Spleen (tissue), 11 donors: Measurements from ENCODE around the gene TTC29. TPM values are rescaled to one million over a fixed set of nuclear protein-coding genes. Genes with fewer than 3 reads are reported as not detected.
"Not testable (repeated sequence)": the region's sequence is repeated elsewhere in the genome, so short reads cannot be mapped to it uniquely, and the experiment has no call there.

Source experiments
- DNase-seq: peaks from one replicate; pipeline ENCODE4 v3.0.0-alpha.2; 2020
- H3K27ac ChIP-seq, 8 donors: fragments of 200-600 bp; sonication (generic) in 7 of 8; 1 replicate in 4 of 8; 2 replicates in 4 of 8; pipeline versions ENCODE4 v1.5.0 to v1.8.0; 2016 to 2021; ENCODE audit warnings: inconsistent platforms in 4 of 8, mild to moderate bottlenecking in 4 of 8, moderate library complexity in 1 of 8
- H3K27me3 ChIP-seq, 7 donors: fragments of 200-600 bp; sonication (generic) in 6 of 7; replicated peaks in 1 of 7; 1 replicate in 4 of 7; 2 replicates in 3 of 7; pipeline versions ENCODE4 v1.5.0 to v1.8.0; 2016 to 2021; ENCODE audit warnings: inconsistent platforms in 3 of 7, mild to moderate bottlenecking in 1 of 7
- H3K36me3 ChIP-seq, 6 donors: fragments of 200-600 bp; sonication (generic) in 5 of 6; 1 replicate in 4 of 6; 2 replicates in 2 of 6; pipeline versions ENCODE4 v1.5.0 to v1.8.0; 2016 to 2021; ENCODE audit warnings: inconsistent platforms in 2 of 6
- H3K4me1 ChIP-seq, 6 donors: fragments of 200-600 bp; sonication (generic) in 5 of 6; 1 replicate in 3 of 6; 2 replicates in 3 of 6; pipeline versions ENCODE4 v1.5.0 to v1.8.0; 2016 to 2021; ENCODE audit warnings: inconsistent platforms in 3 of 6
- H3K4me3 ChIP-seq, 8 donors: fragments of 200-600 bp; sonication (generic) in 7 of 8; 1 replicate in 4 of 8; 2 replicates in 4 of 8; pipeline versions ENCODE4 v1.5.0 to v1.8.0; 2016 to 2021; ENCODE audit warnings: inconsistent platforms in 4 of 8, mild to moderate bottlenecking in 4 of 8, moderate library complexity in 2 of 8
- H3K9me3 ChIP-seq, 8 donors: fragments of 200-600 bp; sonication (generic) in 7 of 8; 1 replicate in 4 of 8; 2 replicates in 4 of 8; pipeline versions ENCODE4 v1.5.0 to v1.8.0; 2016 to 2021; ENCODE audit warnings: inconsistent platforms in 4 of 8
- CTCF ChIP-seq, 11 experiments: fragments of 200-600 bp in 7 of 11; fragments of 450-650 bp in 4 of 11; sonication (generic) in 4 of 11; IDR thresholded peaks in 8 of 11; conservative IDR thresholded peaks in 3 of 11; 1 replicate in 7 of 11; 2 replicates in 4 of 11; pipeline versions ENCODE4 v1.4.0 to v1.8.0; 2016 to 2021; ENCODE audit warnings: antibody characterized with exemption in 11 of 11, inconsistent platforms in 4 of 11, mild to moderate bottlenecking in 1 of 11
- POLR2A ChIP-seq, 3 donors: fragments of 450-650 bp; IDR thresholded peaks; one replicate each; pipeline ENCODE4 v1.5.1; 2017; ENCODE audit warnings: antibody characterized with exemption in 3 of 3, mild to moderate bottlenecking in 1 of 3
- POLR2AphosphoS5 ChIP-seq, 3 donors: sonication (generic); formaldehyde crosslinking; IDR thresholded peaks; one replicate each; pipeline ENCODE4 v1.5.1; 2017; ENCODE audit warnings: antibody characterized with exemption in 3 of 3
- WGBS, 5 donors: extraction: QIAGEN DNeasy Blood & Tissue Kit in 3 of 5; methylation state at CpG; one replicate each; pipeline versions ENCODE4 v1.1.5 to v1.1.7; 2013 to 2018; 5-methylcytosine and 5-hydroxymethylcytosine counted together
- intact Hi-C: fragments of 100-400 bp; cut with DNase I; formaldehyde crosslinking; loops from one replicate; pipeline ENCODE4 v1.15.0; 2023; ENCODE audit warnings: low total_unique reads
- polyA plus RNA-seq, 3 donors: library from polyadenylated mRNA; stranded (reverse); fragments of 200-250 nt; gene quantifications; one replicate each; pipeline ENCODE4 v1.2.1, GENCODE V29; 2013
- total RNA-seq, 7 donors: library from RNA; depleted of rRNA in 3 of 7; stranded (reverse); fragments of >200 nt in 3 of 7; fragmentation: NEBNext Ultra II Directional in 4 of 7; extraction: Animal tissue kit (Norgen Biotek cat#: 25700) in 4 of 7; gene quantifications; one replicate each; pipeline versions ENCODE4 v1.1.0 to v1.2.1, GENCODE V29; 2016 to 2021
- donor health status: healthy with polysubstance abuse.
- donor health status: DM: no; HTN: no; CAD: no; lungs with moderate emphysema.
- donor health status: DM: no; HTN: no; CAD: no.
- donor health status: Bipolar disorder and iron deficiency.
- donor health status: healthy.
- donor health status: DM: no; HTN: no; CAD: no.
- donor health status: DM: yes; HTN: yes; CAD: no.

The TTC29 gene
- total and polyA plus RNA-seq, 10 donors: 0.08 TPM; not detected in 9

- Histone ChIP-seq H3K27ac (no peak overlapping the region), H3K4me3 (no peak overlapping the region), H3K27me3 (no peaks in the 10 kb centered on the region), H3K9me3 (peaks cover 0 to 6% (median 0%) of the 10 kb centered on the region in 8 donors), H3K36me3 (no peaks in the 10 kb centered on the region), H3K4me1 (no peaks in the 10 kb centered on the region)
- TF ChIP-seq POLR2A (IDR thresholded peaks at IDR 0.05) (no peak), CTCF (IDR thresholded peaks at IDR 0.05 in 8 of 11, conservative IDR thresholded peaks at IDR 0.05 in 3 of 11) (no peak), POLR2AphosphoS5 (IDR thresholded peaks at IDR 0.05) (no peak)
- intact Hi-C loops: no loop called here
- 89 to 95% (median 90%) methylated on average over 8 of the region's 8 CpGs for WGBS, 5 donors
- DNase-seq: no peak
Observed at GRCh38 chr4:146699910-146700309, 245.8 kb downstream of the TTC29 start.

- Histone ChIP-seq H3K36me3 (no peaks in the 10 kb centered on the region), H3K27me3 (no peaks in the 10 kb centered on the region), H3K27ac (no peak overlapping the region), H3K4me1 (no peaks in the 10 kb centered on the region), H3K4me3 (no peak overlapping the region), H3K9me3 (peaks cover 0 to 16% (median 0%) of the 10 kb centered on the region in 8 donors)
- 76 to 94% (median 83%) methylated on average over 2 of the region's 2 CpGs for WGBS, 5 donors
- no peak for DNase-seq
- TF ChIP-seq CTCF (IDR thresholded peaks at IDR 0.05 in 8 of 11, conservative IDR thresholded peaks at IDR 0.05 in 3 of 11): no peak
- TF ChIP-seq POLR2A (IDR thresholded peaks at IDR 0.05): no peak
- TF ChIP-seq POLR2AphosphoS5 (IDR thresholded peaks at IDR 0.05): no peak
- intact Hi-C loops: no loop called here
Observed at GRCh38 chr4:146674829-146675570, 270.7 kb downstream of the TTC29 start.

- H3K27me3 ChIP-seq, H3K4me1 ChIP-seq, H3K4me3 ChIP-seq, intact Hi-C loops, H3K36me3 ChIP-seq, H3K9me3 ChIP-seq, H3K27ac ChIP-seq, DNase-seq: not testable (repeated sequence)
- WGBS, 5 donors: 50 to 73% (median 66%) methylated on average over 6 of the region's 6 CpGs
Observed at GRCh38 chr4:146663968-146664311, 281.7 kb downstream of the TTC29 start.

DNA sequence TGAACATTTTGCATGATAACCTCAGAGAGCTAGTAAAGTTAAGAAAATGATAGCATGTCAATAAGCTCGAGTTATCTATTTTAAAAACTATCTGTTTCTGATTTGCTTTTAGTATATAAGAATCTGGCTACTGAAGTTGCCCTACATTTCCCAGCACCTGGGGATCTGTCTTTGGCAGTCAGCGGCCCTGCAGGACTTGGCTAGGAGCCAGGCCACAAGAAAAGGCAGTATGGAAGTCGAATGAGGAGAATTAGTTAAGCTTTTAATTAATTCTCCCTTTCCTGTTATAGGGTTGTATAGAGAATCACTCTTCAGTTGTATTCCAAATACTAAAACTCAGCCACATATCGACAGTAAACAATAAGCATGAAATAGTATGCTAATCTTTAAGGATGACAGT lies 284.3 kb downstream of the TTC29 start:
- H3K27ac ChIP-seq: no peak overlapping the region
- H3K4me1 ChIP-seq: no peaks in the 10 kb centered on the region
- intact Hi-C loops: no loop called here
- no peak for DNase-seq
- no peak overlapping the region for H3K4me3 ChIP-seq
- TF ChIP-seq POLR2AphosphoS5 (IDR thresholded peaks at IDR 0.05) (no peak), POLR2A (IDR thresholded peaks at IDR 0.05) (no peak), CTCF (IDR thresholded peaks at IDR 0.05 in 8 of 11, conservative IDR thresholded peaks at IDR 0.05 in 3 of 11) (no peak)
- WGBS, 5 donors: 56 to 62% (median 61%) methylated on average over 4 of the region's 4 CpGs
- H3K36me3 ChIP-seq: no peaks in the 10 kb centered on the region
- H3K9me3 ChIP-seq: no peaks in the 10 kb centered on the region
- H3K27me3 ChIP-seq: peaks cover 0 to 26% (median 2%) of the 10 kb centered on the region in 7 donors
